NCI-H2227 (cell line): ENCODE measurements around the gene NBPF11.
"Not testable (repeated sequence)": the region's sequence is repeated elsewhere in the genome, so short reads cannot be mapped to it uniquely, and the experiment has no call there.

Experiments
- DNase-seq: peaks from one replicate; lab custom pipeline; 2025; ENCODE audit not compliant: unreplicated experiment; lab: John Stamatoyannopoulos, UW

Gene NBPF11

DNA sequence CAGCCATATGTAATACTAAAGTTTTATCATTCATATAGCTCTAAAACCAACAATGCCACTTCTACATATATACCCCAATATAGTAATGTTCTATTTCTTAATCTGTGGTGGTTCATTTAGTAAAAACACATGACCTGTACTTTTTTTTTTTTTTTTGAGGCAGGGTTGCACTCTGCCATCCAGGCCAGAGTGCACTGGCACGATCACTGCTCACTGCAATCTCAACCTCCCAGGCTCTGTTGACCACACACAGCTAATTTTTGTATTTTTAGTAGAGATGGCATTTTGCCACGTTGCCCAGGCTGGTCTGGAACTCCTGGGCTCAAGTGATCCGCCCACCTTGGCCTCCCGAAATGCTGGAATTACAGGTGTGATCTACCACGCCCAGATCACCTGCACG is 2.1 kb downstream of the NBPF11 start:
- not testable (repeated sequence) for DNase-seq

DNA sequence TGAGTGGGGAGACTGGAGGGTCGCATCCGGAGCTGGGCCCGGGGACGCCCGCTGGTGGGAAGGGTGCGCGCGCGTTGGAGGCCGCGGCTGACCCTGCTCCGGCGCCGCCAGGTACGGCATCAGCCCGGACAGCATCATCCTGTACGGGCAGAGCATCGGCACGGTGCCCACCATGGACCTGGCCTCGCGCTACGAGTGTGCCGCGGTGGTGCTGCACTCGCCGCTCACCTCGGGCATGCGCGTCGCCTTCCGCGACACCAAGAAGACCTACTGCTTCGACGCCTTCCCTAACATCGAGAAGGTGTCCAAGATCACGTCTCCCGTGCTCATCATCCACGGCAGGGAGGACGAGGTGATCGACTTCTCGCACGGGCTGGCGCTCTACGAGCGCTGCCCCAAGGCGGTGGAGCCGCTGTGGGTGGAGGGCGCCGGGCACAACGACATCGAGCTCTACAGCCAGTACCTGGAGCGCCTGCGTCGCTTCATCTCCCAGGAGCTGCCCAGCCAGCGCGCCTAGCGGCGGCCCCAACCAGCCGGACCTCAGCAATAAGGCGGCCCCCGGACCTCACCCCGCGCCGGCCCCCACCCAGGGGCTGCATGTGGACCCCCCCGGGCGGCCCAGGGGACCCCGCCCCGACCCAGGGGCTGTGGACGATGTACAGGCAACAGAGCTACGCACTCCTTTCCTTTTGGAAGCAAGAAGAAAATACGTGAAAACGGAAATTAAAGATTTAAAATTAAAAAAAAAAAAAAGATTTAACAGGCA is 2.8 kb downstream of the NBPF11 start:
- DNase-seq = not testable (repeated sequence)

DNA sequence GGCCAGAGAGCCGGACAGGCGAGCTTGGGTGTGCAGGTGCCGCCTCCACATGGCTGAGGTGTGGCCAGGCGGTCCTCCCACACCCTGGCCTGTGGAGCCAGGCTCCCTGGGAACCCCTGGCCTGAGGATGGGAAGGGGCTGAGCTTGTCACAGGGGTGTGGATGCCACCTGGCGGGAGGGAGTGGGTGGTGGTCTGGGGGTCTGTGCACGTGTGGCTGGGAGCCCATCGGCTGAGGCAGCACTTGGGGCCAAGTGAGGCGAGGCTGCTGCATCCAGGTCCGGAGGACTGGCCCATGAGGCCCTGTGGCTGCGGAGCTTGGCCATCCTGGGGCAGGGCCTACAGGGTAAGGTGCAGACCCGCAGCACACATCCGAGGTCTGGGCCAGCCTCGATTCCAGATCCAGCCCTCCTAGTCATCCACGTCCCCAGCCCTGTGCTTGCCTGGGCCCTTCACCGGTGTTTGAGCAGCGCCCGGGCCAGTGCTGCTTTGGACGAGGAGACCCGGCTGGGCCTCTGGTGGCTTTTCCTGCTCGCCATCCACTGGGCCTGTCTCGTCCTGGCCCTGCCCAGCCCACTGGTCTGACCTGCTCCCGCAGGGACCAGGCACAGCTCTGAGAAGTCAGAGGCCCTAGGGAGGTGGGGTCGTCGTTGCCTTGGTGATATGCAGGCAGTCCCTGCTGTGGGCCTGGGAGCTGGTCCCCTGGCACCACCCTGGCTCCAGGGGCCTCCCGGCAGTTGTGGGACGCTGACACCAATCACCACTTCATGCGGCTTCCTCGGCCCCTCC is 4.8 kb downstream of the NBPF11 start:
- DNase-seq = not testable (repeated sequence)

DNA sequence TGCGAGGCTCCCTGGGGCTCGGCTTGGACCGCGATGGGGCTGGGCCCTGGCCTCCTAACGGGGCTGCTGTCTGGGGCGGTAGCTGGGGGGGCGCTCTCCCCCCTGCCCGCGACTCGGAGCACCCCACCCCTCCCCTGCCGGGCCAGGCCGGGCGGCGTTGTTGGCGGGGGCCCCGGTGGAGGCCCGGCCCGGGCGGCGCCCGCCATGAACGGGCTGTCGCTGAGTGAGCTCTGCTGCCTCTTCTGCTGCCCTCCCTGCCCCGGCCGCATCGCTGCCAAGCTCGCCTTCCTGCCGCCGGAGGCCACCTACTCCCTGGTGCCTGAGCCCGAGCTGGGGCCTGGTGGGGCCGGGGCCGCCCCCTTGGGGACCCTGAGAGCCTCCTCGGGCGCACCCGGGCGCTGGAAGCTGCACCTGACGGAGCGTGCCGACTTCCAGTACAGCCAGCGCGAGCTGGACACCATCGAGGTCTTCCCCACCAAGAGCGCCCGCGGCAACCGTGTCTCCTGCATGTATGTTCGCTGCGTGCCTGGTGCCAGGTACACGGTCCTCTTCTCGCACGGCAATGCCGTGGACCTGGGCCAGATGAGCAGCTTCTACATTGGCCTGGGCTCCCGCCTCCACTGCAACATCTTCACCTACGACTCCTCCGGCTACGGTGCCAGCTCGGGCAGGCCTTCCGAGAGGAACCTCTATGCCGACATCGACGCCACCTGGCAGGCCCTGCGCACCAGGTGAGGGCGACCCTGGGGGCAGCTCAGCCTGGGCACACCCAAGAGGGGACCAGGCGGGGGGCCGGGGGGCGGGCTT is 5.7 kb downstream of the NBPF11 start:
- DNase-seq = not testable (repeated sequence)

DNA sequence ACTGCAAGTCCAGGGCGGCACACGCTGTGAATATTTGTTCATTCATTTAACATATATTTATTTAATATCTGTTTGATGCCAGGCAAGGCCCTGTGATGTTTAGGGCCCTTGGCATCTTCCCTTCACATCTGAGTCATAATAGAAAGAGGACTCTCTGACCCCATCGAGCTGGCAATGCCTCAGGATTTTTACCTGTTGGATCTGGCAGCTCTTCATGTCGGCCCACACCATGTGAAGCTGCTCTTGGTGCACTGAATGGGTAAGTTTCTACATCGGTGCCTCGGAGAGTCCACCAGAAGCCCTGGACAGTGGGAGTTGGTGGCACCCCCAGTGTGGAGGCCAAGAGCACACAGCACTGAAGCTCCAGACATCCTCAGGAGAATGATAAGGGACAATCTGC is 8.9 kb downstream of the NBPF11 start:
- DNase-seq = not testable (repeated sequence)

DNA sequence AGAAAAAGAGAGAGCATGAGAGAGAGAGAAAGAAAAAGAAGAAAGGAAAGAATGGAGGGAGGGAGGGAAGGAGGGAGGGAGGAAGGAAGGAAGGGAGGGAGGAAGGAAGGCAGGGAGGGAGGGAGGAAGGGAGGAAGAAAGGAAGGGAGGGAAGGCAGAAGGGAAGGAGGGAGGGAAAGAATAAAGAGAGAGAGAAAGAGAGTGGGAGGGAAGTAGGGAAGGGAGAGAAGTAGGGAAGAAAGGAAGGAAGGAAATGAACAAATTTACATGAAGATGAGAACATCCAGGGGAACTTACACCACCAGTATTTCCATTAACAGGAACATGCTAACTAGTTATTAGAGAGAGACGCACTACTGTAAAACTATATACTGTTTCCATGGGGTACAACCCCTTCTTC is 10.1 kb downstream of the NBPF11 start:
- not testable (repeated sequence) for DNase-seq

DNA sequence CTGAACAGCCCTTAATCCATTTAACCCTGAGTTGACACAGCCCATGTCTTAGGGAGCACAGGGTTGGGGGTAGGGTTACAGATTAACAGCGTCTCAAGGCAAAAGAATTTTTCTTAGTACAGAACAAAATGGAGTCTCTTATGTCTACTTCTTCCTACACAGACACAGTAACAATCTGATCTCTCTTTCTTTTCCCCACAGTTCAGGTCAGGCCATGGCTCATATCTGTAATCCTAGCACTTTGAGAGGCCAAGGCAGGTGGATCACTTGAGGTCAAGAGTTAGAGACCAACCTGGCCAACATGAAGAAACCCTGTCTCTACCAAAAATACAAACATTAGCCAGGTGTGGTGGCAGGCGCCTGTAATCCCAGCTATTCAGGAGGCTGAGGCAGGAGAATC is 13.5 kb downstream of the NBPF11 start:
- DNase-seq = not testable (repeated sequence)

DNA sequence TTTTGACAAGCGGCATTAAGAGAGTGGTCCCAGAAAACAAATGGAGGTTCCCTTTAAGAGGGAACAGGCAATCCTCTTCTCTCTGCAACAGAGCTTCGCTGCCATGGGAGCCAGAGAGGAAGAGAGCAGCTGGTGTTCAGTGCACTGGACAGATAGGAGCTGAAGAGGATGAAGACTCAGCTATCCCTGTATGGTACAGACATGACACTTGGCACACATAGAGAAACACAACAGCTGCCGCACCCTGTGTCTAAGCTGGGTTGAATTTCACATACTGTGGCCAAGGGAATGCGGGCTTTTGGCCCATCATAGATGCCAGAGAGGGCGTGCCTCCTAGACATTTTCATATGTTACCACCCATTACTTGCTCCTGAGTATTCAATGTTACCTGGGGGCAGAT is 29.7 kb downstream of the NBPF11 start:
- not testable (repeated sequence) for DNase-seq

DNA sequence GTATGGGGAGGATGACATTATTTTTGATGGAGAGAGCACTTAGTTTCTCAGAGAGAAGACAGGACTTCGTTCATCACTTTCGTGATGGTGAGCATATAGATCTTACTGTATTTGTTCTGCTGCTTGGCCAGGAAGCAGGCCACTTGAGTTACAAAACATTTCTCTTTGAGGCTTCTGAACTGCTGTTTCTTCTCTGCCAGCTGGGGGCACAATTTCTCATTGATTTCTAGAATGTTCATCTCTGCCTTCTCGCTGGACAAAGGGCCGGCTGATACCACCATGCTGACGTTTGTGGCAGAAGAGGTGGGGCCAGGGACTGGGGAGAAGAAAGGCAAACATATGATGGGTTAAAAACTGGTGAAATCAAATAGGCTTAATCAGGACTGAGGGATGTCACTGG is 31.7 kb downstream of the NBPF11 start:
- not testable (repeated sequence) for DNase-seq

DNA sequence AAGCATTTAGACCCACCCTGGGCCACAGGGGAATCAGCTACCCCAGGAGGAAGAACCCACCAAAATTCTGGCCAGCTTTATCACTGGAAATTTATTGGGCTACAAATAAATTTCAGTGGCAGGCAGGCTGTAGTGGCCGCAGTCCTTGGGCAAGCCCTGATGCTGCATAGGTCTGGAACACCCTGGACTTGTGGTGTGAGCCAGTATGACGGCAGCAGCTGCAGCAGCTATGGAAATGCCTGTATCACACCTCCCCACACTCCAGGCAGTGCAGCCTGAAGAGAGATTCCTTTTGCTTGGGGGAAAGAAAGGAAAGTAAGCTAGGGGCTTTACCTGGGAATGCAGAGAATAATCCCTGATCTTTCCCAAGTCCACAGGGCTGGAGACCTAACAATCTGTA is 56.3 kb downstream of the NBPF11 start:
- DNase-seq = not testable (repeated sequence)

DNA sequence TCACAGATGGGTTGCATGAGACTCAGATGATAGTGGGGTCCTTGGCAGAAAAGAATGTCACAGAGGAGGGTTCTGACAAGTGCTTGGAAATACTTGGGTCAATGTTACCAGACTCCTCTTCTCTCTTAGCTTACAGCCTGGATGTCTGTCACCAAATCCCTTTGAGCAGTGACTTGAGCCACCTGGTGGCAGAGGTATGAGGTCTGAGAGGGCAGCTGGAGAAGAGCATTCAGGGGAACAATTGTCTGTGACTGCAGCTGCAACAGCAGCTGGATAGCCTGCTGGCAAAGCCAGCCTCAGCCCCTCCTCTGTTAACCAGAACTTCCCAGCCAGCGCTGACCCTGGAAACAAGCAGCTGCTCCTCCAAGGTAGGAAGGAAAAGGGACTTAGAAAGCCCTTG is 65.9 kb downstream of the NBPF11 start:
- not testable (repeated sequence) for DNase-seq

DNA sequence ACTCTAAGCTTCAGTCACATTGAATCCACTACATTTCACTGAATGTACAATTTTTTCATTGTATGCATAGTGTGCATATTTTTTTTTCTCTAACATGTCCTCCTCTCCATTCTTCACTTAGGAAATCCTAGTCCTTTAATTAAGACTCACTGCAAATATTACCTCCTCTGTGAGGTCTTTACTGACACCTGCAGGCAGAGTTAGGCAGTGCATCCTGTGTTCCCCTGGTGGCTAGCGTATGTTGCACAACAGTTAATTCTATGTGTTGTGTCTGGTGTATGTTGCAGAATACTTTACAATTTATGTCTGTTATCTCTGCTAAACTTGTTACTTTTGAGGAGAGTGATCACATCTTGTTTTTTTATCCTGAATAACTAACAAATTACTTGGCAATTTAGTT is 70.9 kb downstream of the NBPF11 start:
- DNase-seq = not testable (repeated sequence)

DNA sequence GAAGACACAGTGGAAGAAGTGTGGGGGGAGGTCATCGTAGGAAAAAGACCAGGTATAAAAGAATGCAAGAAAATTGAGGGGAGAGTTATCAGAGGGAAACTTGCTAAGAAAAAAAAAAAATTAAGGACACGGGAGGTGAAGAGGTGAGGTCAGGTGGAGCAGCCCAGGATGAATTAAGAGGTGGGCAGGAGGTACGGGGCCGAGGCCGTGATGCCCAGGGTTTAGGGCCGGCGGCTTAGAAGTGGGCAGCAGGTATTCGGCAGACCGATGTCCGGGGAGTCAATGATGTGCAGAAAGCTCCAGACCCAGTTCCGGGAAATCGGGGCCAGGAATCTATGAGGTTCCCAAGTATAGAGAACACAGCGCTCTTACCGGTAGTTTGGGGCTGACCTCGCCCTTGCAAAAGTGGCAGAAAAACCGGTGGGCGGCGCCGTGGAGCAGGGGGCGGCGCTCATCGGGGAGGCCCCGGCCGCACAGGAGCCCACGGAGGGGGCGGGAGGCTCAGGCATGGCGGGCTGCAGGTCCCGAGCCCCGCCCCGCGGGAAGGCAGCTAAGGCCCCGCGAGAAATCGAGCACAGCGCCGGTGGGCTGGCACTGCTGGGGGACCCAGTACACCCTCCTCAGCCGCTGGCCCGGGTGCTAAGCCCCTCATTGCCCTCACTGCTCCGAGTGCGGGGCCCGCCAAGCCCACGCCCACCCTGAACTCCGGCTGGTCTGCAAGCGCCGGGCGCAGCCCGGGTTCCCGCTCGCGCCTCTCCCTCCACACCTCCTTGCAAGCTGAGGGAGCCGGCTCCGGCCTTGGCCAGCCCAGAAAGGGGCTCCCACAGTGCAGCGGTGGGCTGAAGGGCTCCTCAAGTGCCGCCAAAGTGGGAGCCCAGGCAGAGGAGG is 73.2 kb downstream of the NBPF11 start:
- DNase-seq = not testable (repeated sequence)

DNA sequence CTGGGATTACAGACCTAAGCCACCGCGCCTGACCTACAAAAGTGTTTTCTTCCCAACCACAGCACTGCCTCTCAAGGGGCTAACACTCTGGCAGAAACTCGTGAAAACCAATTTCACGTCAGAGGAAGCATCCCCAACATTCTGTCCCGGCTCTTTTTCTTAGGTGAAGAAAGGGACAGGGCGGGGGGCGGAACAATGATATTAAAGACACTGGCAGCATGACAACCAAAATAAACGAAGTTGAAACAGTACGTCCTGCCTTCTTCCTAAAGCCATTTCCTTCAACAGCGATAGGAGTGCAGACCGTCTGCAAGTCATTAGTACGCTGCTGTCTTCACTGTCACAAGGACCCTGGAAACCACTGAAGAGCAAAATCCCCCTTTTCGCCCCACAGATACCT is 74.0 kb downstream of the NBPF11 start:
- not testable (repeated sequence) for DNase-seq

DNA sequence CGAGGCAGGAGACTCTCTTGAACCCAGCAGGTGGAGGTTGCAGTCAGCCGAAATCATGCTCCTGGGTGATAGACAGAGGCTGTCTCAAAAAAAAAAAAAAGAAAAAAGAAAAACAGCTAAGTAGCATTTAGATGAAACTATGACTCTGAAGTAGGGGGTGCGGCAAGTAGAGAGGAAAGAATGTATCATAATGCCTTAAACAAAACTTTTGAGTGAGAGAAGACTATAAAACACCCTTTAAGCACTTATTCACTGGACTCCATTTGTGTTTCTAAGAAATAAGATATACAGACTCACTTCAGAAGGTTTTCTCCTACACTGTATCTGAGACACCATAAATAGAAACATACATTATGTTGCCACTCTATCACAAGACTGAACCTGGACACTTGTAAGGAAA is 74.6 kb downstream of the NBPF11 start:
- DNase-seq = not testable (repeated sequence)

DNA sequence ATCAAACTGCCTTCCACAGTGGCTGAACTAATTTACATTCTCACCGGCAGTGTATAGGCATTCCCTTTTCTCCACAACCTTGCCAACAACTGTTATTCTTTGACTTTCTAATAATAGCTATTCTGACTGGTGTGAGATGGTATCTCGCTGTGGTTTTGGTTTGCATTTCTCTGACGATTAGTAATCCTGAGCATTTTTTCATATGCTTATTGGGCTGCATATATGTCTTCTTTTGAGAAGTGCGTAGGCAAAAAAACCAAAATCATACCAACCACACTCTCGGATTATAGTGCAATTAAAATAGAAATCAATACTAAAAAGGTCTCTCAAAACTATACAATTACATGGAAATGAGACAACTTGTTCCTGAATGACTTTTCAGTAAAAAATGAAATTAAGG is 78.7 kb downstream of the NBPF11 start:
- not testable (repeated sequence) for DNase-seq

DNA sequence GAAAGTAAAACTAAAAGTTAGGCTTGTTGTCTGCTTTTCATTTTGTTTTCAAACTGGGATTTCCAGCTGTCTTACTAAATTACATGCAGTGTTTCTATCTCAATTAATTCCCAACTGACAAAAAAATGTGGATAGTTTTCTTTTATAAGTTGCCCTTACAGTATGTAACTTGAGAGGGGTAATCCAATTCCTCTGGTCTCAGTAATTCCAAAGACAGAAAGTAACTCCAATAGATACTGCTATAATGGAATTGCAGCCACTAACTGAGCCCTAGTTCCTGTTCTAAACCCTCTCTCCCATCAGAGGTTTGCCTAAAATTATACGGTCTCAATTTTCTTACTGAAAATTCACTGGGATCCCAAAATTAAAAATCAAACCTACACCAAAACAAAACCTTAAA is 83.5 kb downstream of the NBPF11 start:
- DNase-seq = not testable (repeated sequence)

DNA sequence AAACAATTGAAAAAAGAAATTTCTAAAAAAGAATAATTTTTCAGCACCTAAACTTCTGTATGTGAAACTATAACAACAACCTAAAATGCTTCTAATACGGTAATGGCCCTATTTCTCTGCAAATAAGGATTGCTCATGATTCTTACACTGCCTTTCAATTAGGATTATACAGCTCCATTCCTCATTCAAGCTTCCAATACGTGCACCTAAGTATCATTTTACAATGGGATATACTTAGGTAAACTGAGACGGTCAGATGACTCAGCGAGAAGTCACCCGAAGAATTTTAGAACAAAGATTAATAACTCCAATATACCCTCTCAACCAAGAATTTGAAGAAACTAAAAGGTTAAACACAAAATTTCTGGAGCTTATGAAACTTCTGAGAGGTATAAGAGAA is 83.9 kb downstream of the NBPF11 start:
- DNase-seq = not testable (repeated sequence)

DNA sequence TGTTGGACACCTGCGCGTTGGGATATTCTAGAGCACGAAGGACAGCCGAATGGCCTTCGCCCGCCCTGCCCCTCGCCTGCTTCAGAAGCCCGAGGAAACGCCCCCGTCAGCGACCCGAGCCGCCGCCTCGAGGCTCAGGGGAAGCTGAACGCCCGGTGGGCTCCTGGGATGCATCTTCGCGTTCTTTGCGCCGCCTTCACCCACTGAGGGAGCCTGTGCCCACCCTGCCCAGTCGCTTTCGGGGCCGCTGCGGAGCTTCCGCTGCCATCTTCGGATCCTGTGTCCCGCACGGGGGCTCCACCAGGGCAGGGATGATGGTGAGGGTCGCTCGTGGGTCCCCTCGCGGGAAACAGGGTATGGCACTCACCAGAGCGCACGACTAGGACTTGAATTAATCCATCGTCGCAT is 91.8 kb downstream of the NBPF11 start:
- DNase-seq = not testable (repeated sequence)

DNA sequence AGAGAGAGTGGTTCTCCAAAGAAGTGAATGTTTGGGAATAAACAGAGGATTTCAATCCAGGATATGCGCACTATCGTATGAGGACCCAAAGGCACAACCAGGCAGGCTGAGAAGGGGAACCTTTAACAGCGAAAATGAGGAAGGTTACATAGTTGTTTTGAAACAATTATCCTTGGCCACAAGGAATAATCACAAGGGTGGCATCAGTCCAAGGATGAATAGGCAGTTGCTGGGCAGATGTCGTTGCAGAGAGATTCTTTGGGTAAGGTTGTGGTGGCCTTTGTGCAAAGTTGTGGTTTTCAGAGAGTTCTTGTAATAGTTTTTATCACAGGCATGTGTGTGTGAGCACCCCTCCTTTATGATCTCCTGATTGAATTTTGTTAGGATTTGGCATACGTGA is 94.7 kb downstream of the NBPF11 start:
- DNase-seq = not testable (repeated sequence)
